K562 (cell line): ENCODE results near the gene ZDHHC18. TPM values are rescaled to one million over a fixed set of nuclear protein-coding genes. Genes with fewer than 3 reads are reported as not detected.

ENCODE experiments used
- CREB1 ChIP-seq, 2 experiments: sonication (generic) in 1 of 2; formaldehyde crosslinking in 1 of 2; IDR thresholded peaks; 2 replicates each; pipeline versions ENCODE4 v1.6.1 to v1.8.0; 2012 to 2022; ENCODE audit warnings: inconsistent platforms in 1 of 2, mild to moderate bottlenecking in 1 of 2, missing genetic modification reagents in 1 of 2, moderate library complexity in 1 of 2
- CTBP1 ChIP-seq: fragments of 450-650 bp; IDR thresholded peaks from 2 replicates; pipeline ENCODE4 v1.6.1; 2016; ENCODE audit warnings: borderline replicate concordance
- CXXC5 ChIP-seq: fragments of 250-450 bp; sonication (Bioruptor Pico); IDR thresholded peaks from 2 replicates; pipeline ENCODE4 v1.8.0; 2022; ENCODE audit warnings: inconsistent platforms, mild to moderate bottlenecking, moderate library complexity
- ELK1 ChIP-seq: sonication (generic); formaldehyde crosslinking; IDR thresholded peaks from 2 replicates; pipeline ENCODE4 v1.8.1; 2022; ENCODE audit warnings: missing genetic modification reagents
- HDAC8 ChIP-seq: fragments of 450-650 bp; IDR thresholded peaks from 2 replicates; pipeline ENCODE4 v1.6.1; 2016; ENCODE audit warnings: mild to moderate bottlenecking, missing genetic modification characterization, moderate library complexity, missing compliant biosample characterization
- NR2F6 ChIP-seq: fragments of 450-650 bp; formaldehyde crosslinking; IDR thresholded peaks from 2 replicates; pipeline ENCODE4 v1.4.0; 2020; ENCODE audit warnings: mild to moderate bottlenecking
- POLR2AphosphoS2 ChIP-seq: IDR thresholded peaks from 2 replicates; pipeline ENCODE4 v1.6.1; 2012; ENCODE audit warnings: low read length, improper control_type of control experiment
- POLR2B ChIP-seq: fragments of 450-650 bp; IDR thresholded peaks from 2 replicates; pipeline ENCODE4 v1.6.1; 2018; ENCODE audit warnings: low read depth; ENCODE audit not compliant: partially characterized antibody
- RBM15 ChIP-seq: fragments of 200-400 bp; formaldehyde crosslinking; IDR thresholded peaks from 2 replicates; pipeline ENCODE4 v1.6.1; 2018; ENCODE audit warnings: mild to moderate bottlenecking, low read length, moderate library complexity; ENCODE audit not compliant: insufficient read depth
- RBM17 ChIP-seq: fragments of 200-400 bp; formaldehyde crosslinking; IDR thresholded peaks from 2 replicates; pipeline ENCODE4 v1.6.1; 2017; ENCODE audit warnings: low read depth, mild to moderate bottlenecking, low read length, borderline replicate concordance
- SREBF2 ChIP-seq: sonication (generic); formaldehyde crosslinking; IDR thresholded peaks from 2 replicates; pipeline ENCODE4 v1.4.0; 2020; ENCODE audit warnings: mild to moderate bottlenecking, missing genetic modification reagents
- ZC3H4 ChIP-seq: sonication (generic); formaldehyde crosslinking; IDR thresholded peaks from 2 replicates; pipeline ENCODE4 v1.9.0; 2021; ENCODE audit warnings: missing genetic modification reagents, borderline replicate concordance
- ZNF133 ChIP-seq: fragments of 250-450 bp; sonication (Bioruptor Pico); IDR thresholded peaks from 2 replicates; pipeline ENCODE4 v1.4.0; 2020; ENCODE audit warnings: mild to moderate bottlenecking
- ZNF217 ChIP-seq: sonication (generic); formaldehyde crosslinking; IDR thresholded peaks from 2 replicates; pipeline ENCODE4 v1.8.0; 2022; ENCODE audit warnings: mild to moderate bottlenecking, missing genetic modification reagents
- ZNF239 ChIP-seq: fragments of 250-450 bp; sonication (Bioruptor Pico); IDR thresholded peaks from 2 replicates; pipeline ENCODE4 v1.4.0; 2020; ENCODE audit warnings: mild to moderate bottlenecking
- ZNF609 ChIP-seq: sonication (generic); formaldehyde crosslinking; IDR thresholded peaks from 2 replicates; pipeline ENCODE4 v1.8.1; 2023; ENCODE audit warnings: missing genetic modification reagents, mild to moderate bottlenecking, borderline replicate concordance
- polyA plus RNA-seq, 8 experiments: library from polyadenylated mRNA; depleted of rRNA in 4 of 8; stranded (reverse) in 5 of 8; unstranded in 3 of 8; fragments of >200 nt; fragmentation: Nextera tagmentation in 2 of 8; fragmentation: Illumina TruSeq in 1 of 8; extraction: Ambion mirVana in 2 of 8; extraction: Trizol in 1 of 8; gene quantifications; 2 replicates each; pipeline versions ENCODE4 v1.2.1 to v1.2.3, GENCODE V29; 2011 to 2014; ENCODE audit warnings: inconsistent platforms in 1 of 8, missing spikeins in 1 of 8
- total RNA-seq, 7 experiments: library from RNA; depleted of rRNA in 6 of 7; stranded (reverse); fragments of >200 nt in 6 of 7; fragmentation: Illumina TruSeq in 2 of 7; extraction: Trizol in 2 of 7; gene quantifications; 2 replicates each; pipeline versions ENCODE4 v1.2.1 to v1.2.3, GENCODE V29; 2011 to 2021; ENCODE audit warnings: low replicate concordance in 1 of 7
- TF ChIP-seq, protein P1 (sequence below): fragments of 250-450 bp; sonication (Bioruptor Pico); IDR thresholded peaks from 2 replicates; pipeline ENCODE4 v1.5.0; 2021; ENCODE audit warnings: mild to moderate bottlenecking, borderline replicate concordance
- TF ChIP-seq, protein P2 (sequence below): sonication (generic); formaldehyde crosslinking; IDR thresholded peaks from 2 replicates; pipeline ENCODE4 v1.9.0; 2022; ENCODE audit warnings: mild to moderate bottlenecking, missing genetic modification reagents

The ZDHHC18 gene
- total and polyA plus RNA-seq, 9 of the 15 experiments (the other 6 are each of a cell fraction or from before 2014, with no cell fraction given) = 0.42 to 35.6 (median 15.8) TPM

GRCh38 chr1:26864610-26865480 is 38.4 kb downstream of the ZDHHC18 start (continued):
- TF ChIP-seq CXXC5 (peak; percentile 99), ZC3H4 (CRISPR knock-in tag) (no peak), CREB1 (IDR thresholded peaks at IDR 0.05) (peak; percentile 34; the same call in 1 of the 2 replicates), CREB1 (CRISPR knock-in tag; IDR thresholded peaks at IDR 0.05) (0 out of 2 replicates have a peak, but pooled peaks have one; percentile 21), ZNF239 (no peak), NR2F6 (CRISPR knock-in tag) (no peak), POLR2AphosphoS2 (no peak; the same call in 1 of the 2 replicates), HDAC8 (tag) (no peak), ZNF217 (CRISPR knock-in tag) (no peak), RBM15 (no peak), SREBF2 (CRISPR knock-in tag) (no peak), ELK1 (CRISPR knock-in tag) (no peak), RBM17 (no peak), POLR2B (peak; percentile 86), ZNF133 (CRISPR knock-in tag) (no peak), CTBP1 (peak; percentile 100), ZNF609 (no peak)
- TF ChIP-seq, protein P1, sequence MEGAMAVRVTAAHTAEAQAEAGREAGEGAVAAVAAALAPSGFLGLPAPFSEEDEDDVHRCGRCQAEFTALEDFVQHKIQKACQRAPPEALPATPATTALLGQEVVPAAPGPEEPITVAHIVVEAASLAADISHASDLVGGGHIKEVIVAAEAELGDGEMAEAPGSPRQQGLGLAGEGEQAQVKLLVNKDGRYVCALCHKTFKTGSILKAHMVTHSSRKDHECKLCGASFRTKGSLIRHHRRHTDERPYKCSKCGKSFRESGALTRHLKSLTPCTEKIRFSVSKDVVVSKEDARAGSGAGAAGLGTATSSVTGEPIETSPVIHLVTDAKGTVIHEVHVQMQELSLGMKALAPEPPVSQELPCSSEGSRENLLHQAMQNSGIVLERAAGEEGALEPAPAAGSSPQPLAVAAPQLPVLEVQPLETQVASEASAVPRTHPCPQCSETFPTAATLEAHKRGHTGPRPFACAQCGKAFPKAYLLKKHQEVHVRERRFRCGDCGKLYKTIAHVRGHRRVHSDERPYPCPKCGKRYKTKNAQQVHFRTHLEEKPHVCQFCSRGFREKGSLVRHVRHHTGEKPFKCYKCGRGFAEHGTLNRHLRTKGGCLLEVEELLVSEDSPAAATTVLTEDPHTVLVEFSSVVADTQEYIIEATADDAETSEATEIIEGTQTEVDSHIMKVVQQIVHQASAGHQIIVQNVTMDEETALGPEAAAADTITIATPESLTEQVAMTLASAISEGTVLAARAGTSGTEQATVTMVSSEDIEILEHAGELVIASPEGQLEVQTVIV (CRISPR knock-in tag) = no peak
- TF ChIP-seq, protein P2, sequence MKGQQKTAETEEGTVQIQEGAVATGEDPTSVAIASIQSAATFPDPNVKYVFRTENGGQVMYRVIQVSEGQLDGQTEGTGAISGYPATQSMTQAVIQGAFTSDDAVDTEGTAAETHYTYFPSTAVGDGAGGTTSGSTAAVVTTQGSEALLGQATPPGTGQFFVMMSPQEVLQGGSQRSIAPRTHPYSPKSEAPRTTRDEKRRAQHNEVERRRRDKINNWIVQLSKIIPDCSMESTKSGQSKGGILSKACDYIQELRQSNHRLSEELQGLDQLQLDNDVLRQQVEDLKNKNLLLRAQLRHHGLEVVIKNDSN = peak; percentile 70
